ENCODE measurements around the gene AACS. TPM values are rescaled to one million over a fixed set of nuclear protein-coding genes. Genes with fewer than 3 reads are reported as not detected.
"Not testable (repeated sequence)": the region's sequence is repeated elsewhere in the genome, so short reads cannot be mapped to it uniquely, and the experiment has no call there.

AACS gene
- total RNA-seq, 2 experiments from 2014 or later: 10.8 to 11.7 TPM

GRCh38 chr12:125111403-125111802 lies 46.2 kb downstream of the AACS start:
- no peaks in the 10 kb centered on the region for H3K27me3 ChIP-seq (ENCODE audit: control insufficient read depth in 1 of 2, insufficient read depth in 2 of 2, low read length in 2 of 2)
- Mint-ChIP-seq H3K4me1 (ENCODE audit: low read depth) (no peaks in the 10 kb centered on the region), H3K27me3 (no peaks in the 10 kb centered on the region), H3K36me3 (ENCODE audit: low read depth) (peaks cover 60% of the 10 kb centered on the region), H3K4me3 (no peak overlapping the region), H3K9me3 (no peaks in the 10 kb centered on the region), H3K27ac (no peak overlapping the region)
- ChIA-PET POLR2A (no interaction called here), CTCF (no interaction called here)
- DNase-seq: no peak
- H3K4me3 ChIP-seq (ENCODE audit: low read length): no peak overlapping the region
- H3K27ac ChIP-seq (ENCODE audit: low read depth in 1 of 2, low read length in 2 of 2): no peak overlapping the region
- H3K36me3 ChIP-seq (ENCODE audit: insufficient read depth, low read length): peaks cover 10% of the 10 kb centered on the region
- intact Hi-C loops (cut with DNase I, micrococcal nuclease): no loop called here
- H3K4me1 ChIP-seq (ENCODE audit: insufficient read depth, low read length): no peaks in the 10 kb centered on the region
- no peak for TF ChIP-seq CTCF (IDR thresholded peaks at IDR 0.05)
- H3K9me3 ChIP-seq (ENCODE audit: control insufficient read depth in 1 of 2, insufficient read depth in 1 of 2, low read length in 2 of 2): no peaks in the 10 kb centered on the region
- ATAC-seq (ENCODE audit: poor library complexity): no peak

GRCh38 chr12:125112614-125113013 lies 47.4 kb downstream of the AACS start:
- H3K36me3 ChIP-seq (ENCODE audit: insufficient read depth, low read length); H3K4me1 Mint-ChIP-seq (ENCODE audit: low read depth); ATAC-seq (ENCODE audit: poor library complexity); H3K27me3 Mint-ChIP-seq; H3K4me3 ChIP-seq (ENCODE audit: low read length); H3K27me3 ChIP-seq (ENCODE audit: control insufficient read depth in 1 of 2, insufficient read depth in 2 of 2, low read length in 2 of 2); intact Hi-C loops (cut with DNase I, micrococcal nuclease); CTCF ChIA-PET; H3K9me3 ChIP-seq (ENCODE audit: control insufficient read depth in 1 of 2, insufficient read depth in 1 of 2, low read length in 2 of 2); H3K4me3 Mint-ChIP-seq; POLR2A ChIA-PET; H3K27ac ChIP-seq (ENCODE audit: low read depth in 1 of 2, low read length in 2 of 2); DNase-seq; H3K4me1 ChIP-seq (ENCODE audit: insufficient read depth, low read length); H3K9me3 Mint-ChIP-seq; H3K27ac Mint-ChIP-seq: not testable (repeated sequence)
- peaks cover 55% of the 10 kb centered on the region for H3K36me3 Mint-ChIP-seq (ENCODE audit: low read depth)

- Mint-ChIP-seq H3K9me3 (no peaks in the 10 kb centered on the region), H3K4me1 (ENCODE audit: low read depth) (no peaks in the 10 kb centered on the region), H3K4me3 (no peak overlapping the region), H3K27ac (no peak overlapping the region), H3K36me3 (ENCODE audit: low read depth) (peaks cover 58% of the 10 kb centered on the region), H3K27me3 (no peaks in the 10 kb centered on the region)
- H3K27ac ChIP-seq (ENCODE audit: low read depth in 1 of 2, low read length in 2 of 2): no peak overlapping the region
- ATAC-seq (ENCODE audit: poor library complexity) (no peak), DNase-seq (no peak)
- H3K27me3 ChIP-seq (ENCODE audit: control insufficient read depth in 1 of 2, insufficient read depth in 2 of 2, low read length in 2 of 2): no peaks in the 10 kb centered on the region
- peaks cover 4% of the 10 kb centered on the region for H3K36me3 ChIP-seq (ENCODE audit: insufficient read depth, low read length)
- ChIA-PET POLR2A (no interaction called here), CTCF (no interaction called here)
- H3K4me3 ChIP-seq (ENCODE audit: low read length): no peak overlapping the region
- no peak for TF ChIP-seq CTCF (IDR thresholded peaks at IDR 0.05)
- no peaks in the 10 kb centered on the region for H3K9me3 ChIP-seq (ENCODE audit: control insufficient read depth in 1 of 2, insufficient read depth in 1 of 2, low read length in 2 of 2)
- no peaks in the 10 kb centered on the region for H3K4me1 ChIP-seq (ENCODE audit: insufficient read depth, low read length)
- intact Hi-C loops (cut with DNase I, micrococcal nuclease): no loop called here
Measured at GRCh38 chr12:125113263-125113662, 48.0 kb downstream of the AACS start.

- H3K36me3 Mint-ChIP-seq (ENCODE audit: low read depth): peaks cover 62% of the 10 kb centered on the region
- no peaks in the 10 kb centered on the region for H3K4me1 Mint-ChIP-seq (ENCODE audit: low read depth)
- H3K4me3 Mint-ChIP-seq: no peak overlapping the region
- POLR2A ChIA-PET: no interaction called here
- no peak overlapping the region for H3K4me3 ChIP-seq (ENCODE audit: low read length)
- H3K36me3 ChIP-seq (ENCODE audit: insufficient read depth, low read length): peaks cover 8% of the 10 kb centered on the region
- H3K4me1 ChIP-seq (ENCODE audit: insufficient read depth, low read length): no peaks in the 10 kb centered on the region
- H3K27ac ChIP-seq (ENCODE audit: low read depth in 1 of 2, low read length in 2 of 2): no peak overlapping the region
- intact Hi-C loops (cut with DNase I, micrococcal nuclease): no loop called here
- CTCF ChIA-PET: no interaction called here
- no peak overlapping the region for H3K27ac Mint-ChIP-seq
- no peak for DNase-seq
- no peaks in the 10 kb centered on the region for H3K9me3 ChIP-seq (ENCODE audit: control insufficient read depth in 1 of 2, insufficient read depth in 1 of 2, low read length in 2 of 2)
- H3K9me3 Mint-ChIP-seq: no peaks in the 10 kb centered on the region
- ATAC-seq (ENCODE audit: poor library complexity): no peak
- no peaks in the 10 kb centered on the region for H3K27me3 ChIP-seq (ENCODE audit: control insufficient read depth in 1 of 2, insufficient read depth in 2 of 2, low read length in 2 of 2)
- TF ChIP-seq CTCF (IDR thresholded peaks at IDR 0.05): no peak
- no peaks in the 10 kb centered on the region for H3K27me3 Mint-ChIP-seq
Measured at GRCh38 chr12:125113789-125114188, 48.6 kb downstream of the AACS start.
